Hepatocyte (in vitro differentiated cells): ENCODE measurements around the gene DAPP1. TPM values are rescaled to one million over a fixed set of nuclear protein-coding genes. Genes with fewer than 3 reads are reported as not detected.

Experiments used
- DNase-seq: peaks from one replicate; pipeline ENCODE4 v3.0.0-alpha.2; 2016; ENCODE audit warnings: low spot score
- H2AFZ ChIP-seq: fragments of 200-600 bp; sonication (generic); 2 replicates; pipeline ENCODE4 v1.6.0; 2016; ENCODE audit warnings: antibody characterized with exemption, mild to moderate bottlenecking
- H3K27ac ChIP-seq: fragments of 200-600 bp; sonication (generic); 2 replicates; pipeline ENCODE4 v1.5.1; 2016; ENCODE audit warnings: mild to moderate bottlenecking
- H3K27me3 ChIP-seq: fragments of 200-600 bp; sonication (generic); 2 replicates; pipeline ENCODE4 v1.6.1; 2016
- H3K36me3 ChIP-seq: fragments of 200-600 bp; sonication (generic); replicated peaks from 2 replicates; pipeline ENCODE4 v1.5.1; 2016; ENCODE audit warnings: low read depth; ENCODE audit not compliant: insufficient read depth
- H3K4me1 ChIP-seq: fragments of 200-600 bp; sonication (generic); 2 replicates; pipeline ENCODE4 v1.5.1; 2016; ENCODE audit warnings: mild to moderate bottlenecking, moderate library complexity; ENCODE audit not compliant: insufficient read depth
- H3K4me2 ChIP-seq: fragments of 200-600 bp; sonication (generic); 2 replicates; pipeline ENCODE4 v1.6.0; 2016
- H3K4me3 ChIP-seq: fragments of 200-600 bp; sonication (generic); 2 replicates; pipeline ENCODE4 v1.5.1; 2016; ENCODE audit warnings: mild to moderate bottlenecking
- H3K79me2 ChIP-seq: fragments of 200-600 bp; sonication (generic); 2 replicates; pipeline ENCODE4 v1.6.0; 2017; ENCODE audit warnings: mild to moderate bottlenecking
- H3K9me2 ChIP-seq: fragments of 200-600 bp; sonication (generic); replicated peaks from 2 replicates; pipeline ENCODE4 v1.6.0; 2017; ENCODE audit warnings: mild to moderate bottlenecking; ENCODE audit not compliant: insufficient read depth
- H3K9me3 ChIP-seq: fragments of 200-600 bp; sonication (generic); 2 replicates; pipeline ENCODE4 v1.5.1; 2016; ENCODE audit warnings: low read depth, mild to moderate bottlenecking
- H4K20me1 ChIP-seq: fragments of 200-600 bp; sonication (generic); 2 replicates; pipeline ENCODE4 v1.6.0; 2016; ENCODE audit warnings: mild to moderate bottlenecking; ENCODE audit not compliant: insufficient read depth, poor library complexity, severe bottlenecking
- EZH2 ChIP-seq: fragments of 200-600 bp; sonication (generic); IDR thresholded peaks from 2 replicates; pipeline ENCODE4 v1.6.1; 2016; ENCODE audit warnings: antibody characterized with exemption, mild to moderate bottlenecking, borderline replicate concordance
- EZH2phosphoT487 ChIP-seq: fragments of 200-600 bp; sonication (generic); IDR thresholded peaks from one replicate; pipeline ENCODE4 v1.6.1; 2018; ENCODE audit warnings: antibody characterized with exemption, mild to moderate bottlenecking, low read depth, moderate library complexity; ENCODE audit not compliant: unreplicated experiment, severe bottlenecking
- WGBS: methylation state at CpG from one replicate; pipeline ENCODE4 v1.1.6; 2016; ENCODE audit warnings: low lambda C conversion rate; ENCODE audit errors: missing lambda C conversion rate; 5-methylcytosine and 5-hydroxymethylcytosine counted together
- polyA plus RNA-seq: library from polyadenylated mRNA; unstranded; fragments of >200 nt; fragmentation: Nextera tagmentation; extraction: Ambion mirVana; gene quantifications from 2 replicates; pipeline ENCODE4 v1.2.1, GENCODE V29; 2016
- total RNA-seq: library from RNA; depleted of rRNA; stranded (reverse); fragments of >200 nt; gene quantifications from 2 replicates; pipeline ENCODE4 v1.2.3, GENCODE V29; 2014
- TF ChIP-seq, protein P1 (sequence below): fragments of 200-600 bp; sonication (generic); IDR thresholded peaks from 2 replicates; pipeline ENCODE4 v1.5.1; 2016; ENCODE audit warnings: antibody characterized with exemption, mild to moderate bottlenecking; ENCODE audit not compliant: poor library complexity

DAPP1 gene
- total and polyA plus RNA-seq, 2 experiments from 2014 or later: 1.7 to 2.0 TPM

DNA sequence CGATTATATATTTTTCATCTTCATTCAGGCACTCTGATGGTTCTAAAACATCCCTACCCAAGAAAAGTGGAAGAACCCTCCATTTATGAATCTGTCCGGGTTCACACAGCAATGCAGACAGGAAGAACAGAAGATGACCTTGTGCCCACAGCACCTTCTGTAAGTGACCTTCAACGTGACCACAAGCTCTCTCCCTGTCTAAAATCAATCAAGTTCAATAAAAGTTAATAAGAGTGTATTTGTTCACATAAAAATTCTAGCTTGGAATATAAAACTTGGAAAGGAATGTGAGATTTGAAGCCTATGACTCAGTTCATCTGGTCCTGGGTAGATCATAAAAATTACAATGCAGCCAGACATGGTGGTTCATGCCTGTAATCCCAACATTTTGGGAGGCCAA is 36.6 kb downstream of the DAPP1 start:
- H4K20me1 ChIP-seq: no peaks in the 10 kb centered on the region
- no peaks in the 10 kb centered on the region for H3K36me3 ChIP-seq
- 90% methylated on average over 3 of the region's 3 CpGs for WGBS
- H3K27me3 ChIP-seq: no peaks in the 10 kb centered on the region
- no peaks in the 10 kb centered on the region for H3K9me2 ChIP-seq
- no peak overlapping the region for H3K4me3 ChIP-seq
- no peak overlapping the region for H2AFZ ChIP-seq
- no peaks in the 10 kb centered on the region for H3K9me3 ChIP-seq
- no peaks in the 10 kb centered on the region for H3K4me1 ChIP-seq
- TF ChIP-seq EZH2phosphoT487 (no peak), EZH2 (no peak)
- TF ChIP-seq, protein P1, sequence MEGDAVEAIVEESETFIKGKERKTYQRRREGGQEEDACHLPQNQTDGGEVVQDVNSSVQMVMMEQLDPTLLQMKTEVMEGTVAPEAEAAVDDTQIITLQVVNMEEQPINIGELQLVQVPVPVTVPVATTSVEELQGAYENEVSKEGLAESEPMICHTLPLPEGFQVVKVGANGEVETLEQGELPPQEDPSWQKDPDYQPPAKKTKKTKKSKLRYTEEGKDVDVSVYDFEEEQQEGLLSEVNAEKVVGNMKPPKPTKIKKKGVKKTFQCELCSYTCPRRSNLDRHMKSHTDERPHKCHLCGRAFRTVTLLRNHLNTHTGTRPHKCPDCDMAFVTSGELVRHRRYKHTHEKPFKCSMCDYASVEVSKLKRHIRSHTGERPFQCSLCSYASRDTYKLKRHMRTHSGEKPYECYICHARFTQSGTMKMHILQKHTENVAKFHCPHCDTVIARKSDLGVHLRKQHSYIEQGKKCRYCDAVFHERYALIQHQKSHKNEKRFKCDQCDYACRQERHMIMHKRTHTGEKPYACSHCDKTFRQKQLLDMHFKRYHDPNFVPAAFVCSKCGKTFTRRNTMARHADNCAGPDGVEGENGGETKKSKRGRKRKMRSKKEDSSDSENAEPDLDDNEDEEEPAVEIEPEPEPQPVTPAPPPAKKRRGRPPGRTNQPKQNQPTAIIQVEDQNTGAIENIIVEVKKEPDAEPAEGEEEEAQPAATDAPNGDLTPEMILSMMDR: no peak
- no peaks in the 10 kb centered on the region for H3K79me2 ChIP-seq
- H3K4me2 ChIP-seq: no peak overlapping the region
- H3K27ac ChIP-seq: no peak overlapping the region
- no peak for DNase-seq

DNA sequence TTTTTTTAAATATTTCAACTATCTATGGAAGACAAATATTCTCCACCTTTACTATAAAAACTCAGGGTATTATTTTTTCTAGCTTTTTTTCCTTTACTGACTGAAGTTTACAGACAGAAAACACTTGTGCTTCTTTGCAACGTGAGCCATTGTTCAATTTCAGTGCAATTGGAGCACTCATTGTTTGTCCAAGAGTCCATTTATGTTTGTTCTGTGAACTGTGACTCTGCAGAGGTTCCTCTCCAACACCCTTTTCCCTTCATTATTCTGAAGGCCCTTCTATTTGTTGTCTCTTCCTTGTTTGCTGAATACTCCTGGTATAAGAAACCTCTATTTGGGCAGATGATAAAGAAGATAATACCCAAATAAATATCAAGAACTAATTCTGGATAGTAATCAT is 37.4 kb downstream of the DAPP1 start:
- no peak overlapping the region for H3K27ac ChIP-seq
- 55% methylated on average over 1 of the region's 1 CpG for WGBS
- no peak overlapping the region for H3K4me2 ChIP-seq
- H2AFZ ChIP-seq: no peak overlapping the region
- no peak for DNase-seq
- no peaks in the 10 kb centered on the region for H3K4me1 ChIP-seq
- no peaks in the 10 kb centered on the region for H3K9me2 ChIP-seq
- H3K4me3 ChIP-seq: no peak overlapping the region
- no peaks in the 10 kb centered on the region for H4K20me1 ChIP-seq
- no peaks in the 10 kb centered on the region for H3K79me2 ChIP-seq
- TF ChIP-seq, protein P1: no peak
- TF ChIP-seq EZH2 (no peak), EZH2phosphoT487 (no peak)
- H3K9me3 ChIP-seq: no peaks in the 10 kb centered on the region
- no peaks in the 10 kb centered on the region for H3K36me3 ChIP-seq
- H3K27me3 ChIP-seq: no peaks in the 10 kb centered on the region

DNA sequence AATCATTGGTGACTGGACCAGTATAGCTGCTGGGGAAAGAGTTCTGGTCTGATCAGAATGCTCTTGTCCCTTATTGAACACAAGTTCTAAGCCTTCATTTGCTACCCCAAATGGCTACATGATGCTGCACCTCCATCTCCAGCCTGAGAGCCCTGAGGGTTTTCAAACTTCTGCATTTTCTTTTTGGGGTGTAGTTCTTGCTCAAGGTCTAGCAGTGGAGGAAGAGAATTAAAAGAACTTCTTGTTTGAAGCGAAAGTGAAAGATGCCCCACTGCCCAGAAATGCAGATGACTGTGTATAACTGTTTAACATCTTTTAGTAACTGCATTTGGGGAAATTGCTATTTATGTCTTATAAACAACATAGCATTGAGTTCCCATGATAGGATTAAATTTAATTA is 39.1 kb downstream of the DAPP1 start:
- H3K27ac ChIP-seq: no peak overlapping the region

More for the DNA sequence above, 39.1 kb downstream of the DAPP1 start:
- TF ChIP-seq EZH2: no peak
- no peak for TF ChIP-seq EZH2phosphoT487
- TF ChIP-seq, protein P1: no peak
- Histone ChIP-seq H3K9me2 (no peaks in the 10 kb centered on the region), H4K20me1 (no peaks in the 10 kb centered on the region), H3K36me3 (no peaks in the 10 kb centered on the region), H3K27me3 (no peaks in the 10 kb centered on the region), H2AFZ (no peak overlapping the region), H3K4me1 (no peaks in the 10 kb centered on the region), H3K4me2 (no peak overlapping the region), H3K79me2 (no peaks in the 10 kb centered on the region), H3K4me3 (no peak overlapping the region), H3K9me3 (no peaks in the 10 kb centered on the region)
- DNase-seq: no peak
- 96% methylated on average over 1 of the region's 1 CpG for WGBS
